Ascending aorta (tissue), 2 donors: ENCODE results near the gene CCDC148. TPM values are rescaled to one million over a fixed set of nuclear protein-coding genes. Genes with fewer than 3 reads are reported as not detected.

Experiments used
- DNase-seq, 2 donors: peaks; one replicate each; pipeline ENCODE4 v3.0.0-alpha.2; 2019; ENCODE audit warnings: low spot score in 2 of 2
- H3K27ac ChIP-seq, 2 donors: fragments of 200-600 bp; sonication (generic); one replicate each; pipeline ENCODE4 v1.5.1; 2016 to 2017; ENCODE audit warnings: mild to moderate bottlenecking in 1 of 2
- H3K27me3 ChIP-seq: fragments of 200-600 bp; sonication (generic); one replicate; pipeline ENCODE4 v1.5.1; 2017
- H3K36me3 ChIP-seq, 2 donors: fragments of 200-600 bp; sonication (generic); one replicate each; pipeline ENCODE4 v1.5.1; 2016
- H3K4me1 ChIP-seq, 2 donors: fragments of 200-600 bp; sonication (generic); one replicate each; pipeline ENCODE4 v1.5.1; 2016 to 2017; ENCODE audit warnings: mild to moderate bottlenecking in 1 of 2
- H3K4me3 ChIP-seq, 2 donors: fragments of 200-600 bp; sonication (generic); one replicate each; pipeline ENCODE4 v1.5.1; 2016 to 2017; ENCODE audit warnings: mild to moderate bottlenecking in 1 of 2
- H3K9me3 ChIP-seq, 2 donors: fragments of 200-600 bp; sonication (generic); one replicate each; pipeline ENCODE4 v1.5.1; 2016
- CTCF ChIP-seq, 3 experiments: fragments of 200-600 bp in 2 of 3; fragments of 450-650 bp in 1 of 3; sonication (generic) in 2 of 3; IDR thresholded peaks; one replicate each; pipeline ENCODE4 v1.5.1; 2016 to 2019; ENCODE audit warnings: antibody characterized with exemption in 3 of 3, mild to moderate bottlenecking in 1 of 3, moderate library complexity in 1 of 3
- intact Hi-C: fragments of 100-400 bp; cut with DNase I; formaldehyde crosslinking; loops from one replicate; pipeline ENCODE4 v1.15.1; 2023
- total RNA-seq: library from RNA; depleted of rRNA; stranded (reverse); fragments of >200 nt; gene quantifications from one replicate; pipeline ENCODE4 v1.1.0, GENCODE V29; 2016

CCDC148 gene
- total RNA-seq, 1 donor from 2014 or later = not detected

DNA sequence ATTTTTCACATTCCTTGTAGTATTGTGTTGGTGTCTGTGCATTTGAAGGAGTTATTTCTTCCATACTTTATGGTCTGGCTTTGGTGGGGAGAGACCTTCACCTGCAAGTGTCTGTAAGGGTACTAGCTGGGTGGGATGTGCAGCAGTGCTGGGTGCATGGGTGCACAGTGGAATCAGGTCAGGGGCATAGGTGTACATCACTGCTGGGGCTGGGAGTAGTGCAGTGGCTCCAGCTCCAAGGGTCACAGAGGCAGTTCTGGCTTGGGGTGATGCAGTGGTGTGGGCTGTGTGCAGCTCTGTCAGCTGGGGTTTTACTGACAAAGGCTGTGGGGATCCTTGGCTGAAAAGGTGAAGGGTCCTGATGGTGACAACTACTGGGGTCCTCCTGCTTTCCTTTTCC is 44.8 kb downstream of the CCDC148 start:
- no peak for TF ChIP-seq CTCF (IDR thresholded peaks at IDR 0.05)
- intact Hi-C loops = no loop called here
- no peak overlapping the region for H3K4me3 ChIP-seq
- H3K36me3 ChIP-seq = no peaks in the 10 kb centered on the region
- no peak for DNase-seq
- peaks cover 0 to 32% of the 10 kb centered on the region in 2 donors for H3K9me3 ChIP-seq
- no peaks in the 10 kb centered on the region for H3K4me1 ChIP-seq
- H3K27me3 ChIP-seq = no peaks in the 10 kb centered on the region
- H3K27ac ChIP-seq = no peak overlapping the region

- Histone ChIP-seq H3K4me1 (no peaks in the 10 kb centered on the region), H3K27ac (no peak overlapping the region), H3K27me3 (no peaks in the 10 kb centered on the region), H3K4me3 (no peak overlapping the region), H3K9me3 (peaks cover 0 to 23% of the 10 kb centered on the region in 2 donors), H3K36me3 (no peaks in the 10 kb centered on the region)
- TF ChIP-seq CTCF (IDR thresholded peaks at IDR 0.05) = no peak
- intact Hi-C loops = no loop called here
- DNase-seq = no peak
Observed at GRCh38 chr2:158410132-158410531, 46.4 kb downstream of the CCDC148 start.

- intact Hi-C loops = no loop called here
- Histone ChIP-seq H3K4me3 (no peak overlapping the region), H3K4me1 (no peaks in the 10 kb centered on the region), H3K9me3 (peaks cover 0 to 23% of the 10 kb centered on the region in 2 donors), H3K27me3 (no peaks in the 10 kb centered on the region), H3K27ac (no peak overlapping the region), H3K36me3 (no peaks in the 10 kb centered on the region)
- no peak for TF ChIP-seq CTCF (IDR thresholded peaks at IDR 0.05)
- DNase-seq = no peak
Observed at GRCh38 chr2:158407031-158407430, 49.5 kb downstream of the CCDC148 start.

- no peaks in the 10 kb centered on the region for H3K27me3 ChIP-seq
- no peak overlapping the region for H3K27ac ChIP-seq
- H3K4me3 ChIP-seq = no peak overlapping the region
- intact Hi-C loops = no loop called here
- no peaks in the 10 kb centered on the region for H3K36me3 ChIP-seq
- no peaks in the 10 kb centered on the region for H3K4me1 ChIP-seq
- no peak for TF ChIP-seq CTCF (IDR thresholded peaks at IDR 0.05)
- peaks cover 0 to 9% of the 10 kb centered on the region in 2 donors for H3K9me3 ChIP-seq
- no peak for DNase-seq
Observed at GRCh38 chr2:158405341-158405740, 51.2 kb downstream of the CCDC148 start.

- no peak overlapping the region for H3K4me3 ChIP-seq
- H3K4me1 ChIP-seq = no peaks in the 10 kb centered on the region
- intact Hi-C loops = no loop called here
- no peaks in the 10 kb centered on the region for H3K27me3 ChIP-seq
- no peak overlapping the region for H3K27ac ChIP-seq
- peaks cover 0 to 3% of the 10 kb centered on the region in 2 donors for H3K9me3 ChIP-seq
- TF ChIP-seq CTCF (IDR thresholded peaks at IDR 0.05) = no peak
- no peak for DNase-seq
- H3K36me3 ChIP-seq = no peaks in the 10 kb centered on the region
Observed at GRCh38 chr2:158403237-158403636, 53.3 kb downstream of the CCDC148 start.

DNA sequence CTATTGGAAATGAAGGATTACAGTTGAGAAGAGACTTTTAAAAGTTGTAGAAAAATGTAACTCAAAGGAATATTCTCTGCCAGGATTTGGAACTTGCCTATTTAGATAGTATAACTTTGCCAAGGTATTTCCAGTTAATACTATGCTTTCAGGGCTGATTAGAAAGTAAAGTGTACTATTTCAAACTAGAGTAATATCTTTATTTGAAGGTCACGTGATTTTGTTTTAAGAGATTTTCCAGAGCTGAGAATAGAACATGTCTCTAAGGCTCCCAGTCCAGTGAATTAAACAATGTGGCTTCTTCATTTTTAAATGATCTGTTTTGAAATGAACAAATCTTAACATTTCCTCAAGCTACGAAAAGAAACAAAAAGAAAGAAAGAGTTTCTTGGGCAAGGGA is 53.9 kb downstream of the CCDC148 start:
- Histone ChIP-seq H3K27me3 (no peaks in the 10 kb centered on the region), H3K9me3 (peaks cover 0 to 3% of the 10 kb centered on the region in 2 donors), H3K36me3 (no peaks in the 10 kb centered on the region), H3K4me3 (no peak overlapping the region), H3K27ac (no peak overlapping the region), H3K4me1 (no peaks in the 10 kb centered on the region)
- no peak for DNase-seq
- intact Hi-C loops = no loop called here
- TF ChIP-seq CTCF (IDR thresholded peaks at IDR 0.05) = no peak
